GM19351 (cell line): ENCODE results near the gene YWHAE.
"Not testable (repeated sequence)": the region's sequence is repeated elsewhere in the genome, so short reads cannot be mapped to it uniquely, and the experiment has no call there.

Source experiments
- ATAC-seq: cut with Tn5 transposase; IDR thresholded peaks from one replicate; pipeline ENCODE4 v1.9.1; 2021; ENCODE audit warnings: mild to moderate bottlenecking, moderate library complexity; ENCODE audit not compliant: unreplicated experiment

YWHAE gene

GRCh38 chr17:1399679-1400512 is at the start of gene YWHAE:
Gene YWHAE, minus strand, starts transcription at chr17:1400222. Its CDS starts 112 bp downstream, at chr17:1400110.
- ATAC-seq, result peak; percentile 90

GRCh38 chr17:1449412-1449967 is 49.5 kb upstream of the YWHAE start:
- no peak for ATAC-seq

- ATAC-seq, result no peak
These were observed 47.0 kb upstream of the YWHAE start for GRCh38 chr17:1447052-1447451.

DNA sequence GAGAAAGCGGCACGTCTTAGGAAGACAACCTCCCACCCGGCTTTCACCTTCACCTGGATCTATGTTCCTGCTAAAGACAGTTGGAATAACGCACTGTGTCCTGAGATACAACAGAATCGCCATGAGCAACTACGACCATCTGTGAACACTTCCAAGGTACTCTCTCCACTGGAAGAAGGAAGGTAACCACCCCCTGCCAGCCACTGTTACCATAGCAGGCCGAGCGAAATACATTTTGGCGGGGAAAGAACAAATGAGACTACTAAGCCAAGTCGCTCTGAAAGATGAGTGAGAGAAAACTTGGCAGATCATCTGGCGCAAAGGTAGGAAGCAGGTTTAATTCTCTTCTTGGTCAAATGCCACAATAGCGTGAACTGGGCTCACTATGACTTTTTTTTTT is 46.2 kb upstream of the YWHAE start:
- no peak for ATAC-seq

DNA sequence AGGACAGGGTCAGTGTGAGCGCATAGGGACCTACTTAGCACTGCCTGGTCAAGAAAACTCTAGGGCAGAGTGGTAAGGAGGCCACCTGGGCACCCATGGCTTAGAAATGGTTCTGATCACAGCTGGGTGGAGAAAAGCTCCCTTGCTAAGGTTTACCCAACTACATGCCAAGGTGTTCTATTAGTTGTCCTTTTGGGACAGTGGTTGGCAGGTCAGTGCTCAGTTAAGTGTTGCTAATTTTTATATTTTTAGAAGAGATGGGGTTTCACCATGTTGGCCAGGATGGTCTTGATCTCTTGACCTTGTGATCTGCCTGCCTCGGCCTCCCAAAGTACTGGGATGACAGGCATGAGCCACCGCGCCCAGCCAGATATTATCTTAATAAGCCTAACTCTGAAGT is 45.7 kb upstream of the YWHAE start:
- not testable (repeated sequence) for ATAC-seq

DNA sequence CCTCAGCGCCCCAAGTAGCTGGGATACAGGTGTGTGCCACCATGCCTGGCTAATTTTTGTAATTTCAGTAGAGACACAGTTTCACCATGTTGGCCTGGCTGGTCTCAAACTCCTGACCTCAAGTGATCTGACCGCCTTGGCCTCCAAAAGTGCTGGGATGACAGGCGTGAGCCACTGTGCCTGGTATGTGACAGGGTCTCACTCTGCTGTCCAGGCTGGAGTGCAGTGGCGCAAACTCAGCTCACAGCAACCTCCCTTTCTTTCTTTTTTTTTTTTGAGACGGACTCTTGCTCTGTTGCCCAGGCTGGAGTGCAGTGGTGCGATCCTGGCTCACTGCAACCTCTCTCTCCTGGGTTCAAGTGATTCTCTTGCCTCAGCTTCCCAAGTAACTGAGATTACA is 42.7 kb upstream of the YWHAE start:
- not testable (repeated sequence) for ATAC-seq

- ATAC-seq, result no peak
These were observed 42.2 kb upstream of the YWHAE start for GRCh38 chr17:1442187-1442586.

DNA sequence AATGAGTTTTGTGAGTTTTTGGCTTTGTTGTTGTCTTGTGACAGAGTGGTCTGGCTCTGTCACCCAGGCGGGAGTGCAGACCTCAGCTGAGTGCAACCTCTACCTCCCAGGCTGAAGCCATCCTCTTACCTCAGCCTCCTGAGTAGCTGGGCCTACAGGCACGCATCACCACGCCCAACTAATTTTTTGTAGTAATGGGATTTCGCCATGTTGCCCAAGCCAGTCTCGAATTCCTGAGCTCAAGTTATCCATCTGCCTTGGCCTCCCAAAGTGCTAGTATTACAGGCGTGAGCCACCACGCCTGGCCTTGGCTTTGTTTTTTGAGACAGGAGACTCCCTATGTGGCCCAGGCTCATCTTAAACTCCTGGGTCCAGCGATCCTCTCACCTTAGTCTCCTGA is 40.9 kb upstream of the YWHAE start:
- no peak for ATAC-seq

- ATAC-seq, result no peak
These were observed 38.6 kb upstream of the YWHAE start for GRCh38 chr17:1438593-1439083.

DNA sequence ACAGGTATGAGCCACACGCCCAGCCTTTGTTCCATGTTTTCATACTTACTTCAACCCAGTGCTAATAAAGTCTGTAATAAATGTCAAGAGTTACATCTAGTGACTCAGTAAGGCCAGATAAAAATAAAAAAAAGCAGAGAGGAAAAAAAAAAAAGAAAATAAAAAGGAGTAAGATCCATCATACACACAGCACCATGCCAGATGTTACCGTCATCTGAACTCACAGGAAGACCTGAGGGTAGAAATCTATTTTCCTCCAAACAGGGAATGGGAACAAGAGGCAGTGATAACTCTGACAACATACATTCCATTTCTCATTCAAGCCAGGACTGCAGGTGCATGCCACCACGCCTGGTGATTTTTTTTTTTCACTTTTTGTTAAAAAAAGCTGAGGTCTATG is 35.3 kb upstream of the YWHAE start:
- no peak for ATAC-seq

- ATAC-seq, result no peak
These were observed 34.1 kb upstream of the YWHAE start for GRCh38 chr17:1434150-1434549.

DNA sequence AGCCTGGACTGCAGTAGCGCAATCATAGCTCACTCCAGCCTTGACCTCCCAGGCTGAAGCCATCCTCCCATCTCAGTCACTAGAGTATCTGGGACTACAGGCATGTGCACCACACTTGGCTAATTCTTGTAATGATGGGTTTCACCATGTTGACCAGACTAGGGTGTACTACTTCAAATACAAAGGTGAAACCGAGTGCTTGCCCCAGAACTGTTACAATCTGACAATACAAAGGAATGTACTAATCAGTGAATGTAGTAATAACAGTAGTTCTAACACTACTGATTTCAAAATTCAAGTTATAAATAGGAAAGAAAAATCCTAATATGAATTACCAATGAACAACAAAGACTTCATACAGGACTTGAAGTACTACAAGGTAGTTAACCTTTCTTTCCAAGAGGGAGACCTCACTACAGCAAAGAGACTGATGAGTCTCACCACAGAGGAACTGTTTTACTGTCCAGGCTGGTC is 31.6 kb upstream of the YWHAE start:
- ATAC-seq, result peak; percentile 40

DNA sequence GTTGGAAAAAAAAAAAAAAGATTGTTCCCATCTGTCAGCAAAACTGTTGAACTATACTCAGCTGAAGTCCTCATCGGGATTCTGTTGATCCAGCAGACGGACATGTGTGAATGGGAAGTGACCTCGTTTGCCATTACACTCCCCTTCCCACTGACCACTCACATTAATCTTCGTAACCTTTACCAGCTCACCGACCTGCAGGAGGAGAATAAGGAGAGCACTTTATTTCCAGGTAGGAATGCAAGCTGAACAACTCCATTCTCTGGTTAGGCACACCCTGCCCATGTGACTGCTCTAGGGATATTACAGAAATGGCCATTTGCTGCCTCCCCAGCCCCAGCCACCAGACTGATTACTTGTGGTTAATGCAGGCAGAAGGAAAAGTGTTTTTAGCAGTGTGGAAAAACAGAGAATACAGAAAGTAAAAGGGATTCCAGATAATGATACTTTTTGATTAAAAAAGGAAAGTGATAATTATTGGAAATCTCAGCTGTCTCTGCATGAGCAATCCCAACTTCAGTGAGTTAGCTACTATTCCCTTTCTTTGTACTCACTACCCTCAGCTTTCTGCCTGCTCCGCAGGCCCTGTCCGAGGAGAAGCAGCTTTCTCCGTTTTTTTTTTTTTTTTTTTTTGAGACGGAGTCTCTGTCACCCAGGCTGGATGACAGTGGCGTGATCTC is 23.6 kb upstream of the YWHAE start:
- ATAC-seq, result no peak

DNA sequence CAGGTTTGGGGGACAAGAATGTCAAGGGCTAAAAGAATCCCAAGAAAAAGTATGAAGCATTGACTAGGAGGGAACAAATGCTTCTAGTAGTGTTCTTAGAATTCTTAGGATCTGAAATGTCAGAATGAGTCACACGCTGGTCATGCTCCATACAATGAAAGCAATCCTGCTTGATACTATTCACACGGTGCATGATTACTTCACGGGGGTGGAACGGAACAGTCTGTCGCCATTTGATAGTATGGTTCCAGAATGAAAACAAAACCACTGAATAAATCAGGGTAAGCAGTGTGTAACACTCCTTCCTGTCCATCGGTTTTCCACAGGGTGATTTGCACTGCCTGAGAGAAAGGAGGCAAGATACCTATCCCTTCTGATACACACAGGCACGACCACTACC is 22.9 kb upstream of the YWHAE start:
- no peak for ATAC-seq

GRCh38 chr17:1421470-1421869 is 21.4 kb upstream of the YWHAE start:
- ATAC-seq, result no peak

GRCh38 chr17:1420981-1421380 is 21.0 kb upstream of the YWHAE start:
- ATAC-seq, result no peak

DNA sequence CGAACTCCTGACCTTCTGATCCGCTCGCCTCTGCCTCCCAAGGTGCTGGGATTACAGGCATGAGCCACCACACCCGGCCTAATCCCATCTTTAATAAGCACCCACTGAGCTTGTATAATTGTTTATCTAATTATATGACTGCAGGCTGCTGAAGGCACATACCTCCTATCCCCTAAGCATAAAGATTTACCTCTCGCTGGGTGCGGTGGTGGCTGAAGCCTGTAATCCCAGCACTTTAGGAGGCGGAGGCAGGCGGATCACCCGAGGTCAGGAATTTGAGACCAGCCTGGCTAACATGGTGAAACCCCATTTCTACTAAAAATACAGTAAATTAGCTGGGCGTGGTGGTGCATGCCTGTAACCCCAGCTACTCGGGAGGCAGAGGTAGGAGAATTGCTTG is 20.1 kb upstream of the YWHAE start:
- ATAC-seq, result no peak

- ATAC-seq, result not testable (repeated sequence)
These were observed 18.5 kb upstream of the YWHAE start for GRCh38 chr17:1418476-1418875.

DNA sequence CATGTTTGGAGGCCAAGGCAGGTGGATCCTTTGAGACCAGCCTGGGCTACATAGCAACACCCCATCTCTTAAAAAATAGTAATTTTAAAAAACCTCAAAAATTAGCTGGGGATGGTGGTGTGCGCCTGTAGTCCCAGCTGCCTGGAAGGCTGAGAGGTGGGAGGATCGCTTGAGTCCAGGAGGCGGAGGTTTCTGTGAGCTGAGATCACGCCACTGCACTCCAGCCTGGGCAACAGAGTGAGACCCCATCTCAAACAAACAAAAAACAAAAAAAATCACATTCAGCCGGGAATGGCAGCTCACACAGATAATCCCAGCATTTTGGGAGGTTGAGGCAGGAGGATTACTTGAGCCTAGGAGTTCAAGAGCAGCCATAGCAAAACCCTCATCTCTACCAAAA is 16.4 kb upstream of the YWHAE start:
- ATAC-seq, result no peak

GRCh38 chr17:1414634-1415033 is 14.6 kb upstream of the YWHAE start:
- ATAC-seq, result no peak

GRCh38 chr17:1414001-1414574 is 14.1 kb upstream of the YWHAE start:
- ATAC-seq, result no peak
